ENCODE measurements around the gene ARX. TPM values are rescaled to one million over a fixed set of nuclear protein-coding genes. Genes with fewer than 3 reads are reported as not detected.

Gene ARX
- total RNA-seq, 1 donor from 2014 or later: not detected

DNA sequence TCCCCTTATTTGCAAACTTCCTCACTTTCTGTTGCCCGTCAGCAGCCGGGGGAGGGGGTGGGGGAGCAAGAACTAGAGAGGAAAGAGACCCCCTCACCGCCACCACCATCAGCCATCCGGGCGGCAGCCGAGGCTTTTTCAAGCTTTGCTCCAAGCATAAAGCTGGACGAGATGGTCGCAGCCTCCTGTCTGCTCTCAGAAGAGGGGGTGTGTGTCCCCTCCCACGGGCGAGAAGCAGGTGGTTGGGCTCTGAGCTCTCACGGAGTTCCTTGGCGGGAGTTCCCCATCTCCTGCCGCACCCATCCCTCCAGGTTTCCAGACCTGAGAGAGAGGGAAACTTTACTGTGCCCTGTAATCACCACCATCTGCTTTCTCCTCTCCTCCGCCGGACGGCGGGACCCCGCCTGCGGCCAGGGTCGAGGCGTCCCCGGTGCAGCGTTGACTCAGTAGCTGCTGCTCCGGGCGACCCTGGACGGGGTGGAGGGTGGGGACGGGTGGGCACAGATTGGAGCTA is 4.7 kb upstream of the ARX start:
- H3K36me3 ChIP-seq (ENCODE audit: control insufficient read depth, insufficient read depth, low read length): no peaks in the 10 kb centered on the region
- DNase-seq (ENCODE audit: low read depth): no peak
- TF ChIP-seq, protein P1, sequence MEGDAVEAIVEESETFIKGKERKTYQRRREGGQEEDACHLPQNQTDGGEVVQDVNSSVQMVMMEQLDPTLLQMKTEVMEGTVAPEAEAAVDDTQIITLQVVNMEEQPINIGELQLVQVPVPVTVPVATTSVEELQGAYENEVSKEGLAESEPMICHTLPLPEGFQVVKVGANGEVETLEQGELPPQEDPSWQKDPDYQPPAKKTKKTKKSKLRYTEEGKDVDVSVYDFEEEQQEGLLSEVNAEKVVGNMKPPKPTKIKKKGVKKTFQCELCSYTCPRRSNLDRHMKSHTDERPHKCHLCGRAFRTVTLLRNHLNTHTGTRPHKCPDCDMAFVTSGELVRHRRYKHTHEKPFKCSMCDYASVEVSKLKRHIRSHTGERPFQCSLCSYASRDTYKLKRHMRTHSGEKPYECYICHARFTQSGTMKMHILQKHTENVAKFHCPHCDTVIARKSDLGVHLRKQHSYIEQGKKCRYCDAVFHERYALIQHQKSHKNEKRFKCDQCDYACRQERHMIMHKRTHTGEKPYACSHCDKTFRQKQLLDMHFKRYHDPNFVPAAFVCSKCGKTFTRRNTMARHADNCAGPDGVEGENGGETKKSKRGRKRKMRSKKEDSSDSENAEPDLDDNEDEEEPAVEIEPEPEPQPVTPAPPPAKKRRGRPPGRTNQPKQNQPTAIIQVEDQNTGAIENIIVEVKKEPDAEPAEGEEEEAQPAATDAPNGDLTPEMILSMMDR (IDR thresholded peaks at IDR 0.05; ENCODE audit: insufficient read depth, low read length, severe bottlenecking): no peak
- no peak for FAIRE-seq
- H3K4me3 ChIP-seq (ENCODE audit: low read depth, low read length): no peak overlapping the region
- H3K27me3 ChIP-seq (ENCODE audit: control insufficient read depth, insufficient read depth, low read length): peaks cover 36% of the 10 kb centered on the region

DNA sequence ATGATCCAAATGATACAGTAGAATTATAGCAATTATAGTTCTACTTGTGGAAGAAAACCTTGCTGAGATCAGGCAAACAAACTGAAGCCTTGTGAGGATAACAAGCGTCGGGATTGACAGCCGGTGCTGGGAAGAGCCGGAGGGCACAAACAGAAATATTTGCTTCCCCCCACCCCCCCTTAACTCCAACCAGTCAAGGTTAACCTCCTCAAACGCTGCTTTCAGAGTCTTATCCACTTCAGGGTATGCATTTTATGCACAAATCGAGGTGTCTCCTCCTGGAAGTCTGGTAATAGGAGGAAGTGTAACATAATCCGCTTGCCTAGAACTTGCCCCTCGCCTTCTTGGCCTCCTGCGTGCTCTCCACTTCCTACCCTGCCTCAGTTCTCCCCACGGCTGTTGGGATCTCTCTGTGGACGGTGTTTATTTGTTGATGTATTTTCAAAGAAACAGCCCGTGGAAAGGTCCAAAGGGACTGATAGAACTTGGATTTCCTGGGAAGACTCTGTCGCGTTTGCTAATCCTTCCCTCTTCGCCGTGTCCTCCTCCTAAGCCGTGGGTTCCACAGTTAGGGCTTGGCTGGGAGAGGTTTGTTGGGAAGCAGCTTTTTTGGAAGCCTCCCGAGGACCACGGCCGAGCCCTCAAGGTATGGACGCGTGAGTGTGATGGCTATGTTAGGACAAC is 4.1 kb upstream of the ARX start:
- H3K4me3 ChIP-seq (ENCODE audit: low read depth, low read length): no peak overlapping the region
- TF ChIP-seq, protein P1 (IDR thresholded peaks at IDR 0.05; ENCODE audit: insufficient read depth, low read length, severe bottlenecking): no peak
- H3K27me3 ChIP-seq (ENCODE audit: control insufficient read depth, insufficient read depth, low read length): peaks cover 38% of the 10 kb centered on the region
- no peaks in the 10 kb centered on the region for H3K36me3 ChIP-seq (ENCODE audit: control insufficient read depth, insufficient read depth, low read length)
- no peak for FAIRE-seq
- DNase-seq (ENCODE audit: low read depth): no peak

DNA sequence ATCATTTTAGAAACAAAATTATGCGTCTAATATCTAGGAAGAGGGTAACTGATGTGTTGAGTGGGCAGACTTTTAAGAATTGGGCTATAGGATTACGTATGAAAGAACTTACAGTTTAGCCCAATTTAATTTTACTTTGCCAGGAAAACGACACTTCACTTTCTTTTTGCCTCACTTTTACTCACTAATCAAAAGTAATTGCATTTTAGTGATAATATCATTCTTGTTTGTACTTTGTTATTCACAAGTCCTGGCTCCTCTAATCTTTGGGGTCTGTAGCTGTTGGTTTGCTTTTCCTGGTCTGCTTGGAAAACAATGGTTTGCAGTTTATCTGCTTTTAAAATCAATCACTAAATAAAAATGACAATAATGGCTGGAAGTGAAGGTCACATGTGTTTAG is 2.9 kb upstream of the ARX start:
- no peaks in the 10 kb centered on the region for H3K36me3 ChIP-seq (ENCODE audit: control insufficient read depth, insufficient read depth, low read length)
- FAIRE-seq: no peak
- TF ChIP-seq, protein P1 (IDR thresholded peaks at IDR 0.05; ENCODE audit: insufficient read depth, low read length, severe bottlenecking): no peak
- no peak for DNase-seq (ENCODE audit: low read depth)
- no peak overlapping the region for H3K4me3 ChIP-seq (ENCODE audit: low read depth, low read length)
- peaks cover 40% of the 10 kb centered on the region for H3K27me3 ChIP-seq (ENCODE audit: control insufficient read depth, insufficient read depth, low read length)

DNA sequence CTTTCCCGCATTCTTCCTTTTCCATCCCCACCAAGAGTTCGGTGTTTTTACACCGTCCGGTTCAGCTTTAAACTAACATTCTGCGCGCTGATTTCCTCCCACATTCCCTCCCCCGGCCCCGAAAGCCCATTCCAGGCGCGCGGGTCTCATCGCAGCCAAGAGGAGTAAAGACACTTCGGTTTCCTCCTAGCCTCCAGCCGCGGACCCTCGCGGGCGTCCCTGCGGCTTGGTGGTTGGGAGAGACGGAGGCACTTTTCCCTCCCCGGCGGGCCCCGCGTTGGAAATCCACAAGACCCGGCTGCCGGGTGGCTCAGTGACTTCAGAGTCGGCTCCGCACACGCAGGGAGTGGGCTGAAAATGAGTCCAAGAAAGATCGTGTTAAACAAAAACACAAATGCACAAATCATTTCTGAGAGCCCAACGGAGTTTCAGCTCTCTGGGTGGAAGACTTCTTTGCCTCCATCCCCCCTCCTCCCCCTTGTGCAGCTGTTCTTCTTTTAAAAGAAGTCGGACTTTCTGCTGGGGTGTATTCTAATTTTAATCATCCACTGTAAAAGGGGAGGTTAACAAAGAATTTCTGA is 2.0 kb upstream of the ARX start:
- TF ChIP-seq, protein P1 (IDR thresholded peaks at IDR 0.05; ENCODE audit: insufficient read depth, low read length, severe bottlenecking): no peak
- DNase-seq (ENCODE audit: low read depth): no peak
- H3K27me3 ChIP-seq (ENCODE audit: control insufficient read depth, insufficient read depth, low read length): peaks cover 42% of the 10 kb centered on the region
- no peak overlapping the region for H3K4me3 ChIP-seq (ENCODE audit: low read depth, low read length)
- no peak for FAIRE-seq
- H3K36me3 ChIP-seq (ENCODE audit: control insufficient read depth, insufficient read depth, low read length): no peaks in the 10 kb centered on the region

DNA sequence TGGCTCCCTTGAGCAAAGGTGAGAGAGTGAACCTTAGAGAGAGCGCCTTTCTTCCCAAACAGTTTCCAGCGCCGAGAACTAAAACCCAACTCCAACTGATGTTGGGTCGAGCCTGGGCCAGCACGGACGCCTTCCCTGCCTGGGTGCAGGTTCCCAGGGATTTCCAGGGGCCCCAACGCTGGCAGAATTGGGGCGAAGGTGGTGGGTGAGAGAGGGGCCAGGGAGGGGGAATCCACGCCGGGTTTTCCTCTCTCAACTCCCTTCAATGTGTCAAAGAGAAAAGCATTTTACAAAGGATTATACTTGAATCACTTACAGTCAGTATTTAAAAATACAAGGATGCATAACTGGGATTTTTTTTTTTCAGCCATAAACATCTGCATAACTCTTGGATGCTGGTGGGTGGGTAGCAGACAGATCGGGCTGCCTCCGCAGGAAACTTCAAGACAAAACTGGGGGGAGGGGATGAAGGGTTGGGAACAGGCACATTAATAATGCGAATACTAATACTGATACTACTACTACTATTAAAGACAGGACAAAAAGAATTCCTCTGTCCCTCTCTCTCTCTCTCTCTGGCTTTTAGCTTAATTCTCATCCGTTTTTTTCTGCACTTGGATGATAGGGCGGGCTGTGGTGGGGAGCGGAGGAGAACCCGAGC is 1.3 kb upstream of the ARX start:
- TF ChIP-seq, protein P1 (IDR thresholded peaks at IDR 0.05; ENCODE audit: insufficient read depth, low read length, severe bottlenecking): no peak
- Histone ChIP-seq H3K27me3 (ENCODE audit: control insufficient read depth, insufficient read depth, low read length) (peaks cover 39% of the 10 kb centered on the region), H3K4me3 (ENCODE audit: low read depth, low read length) (no peak overlapping the region), H3K36me3 (ENCODE audit: control insufficient read depth, insufficient read depth, low read length) (no peaks in the 10 kb centered on the region)
- FAIRE-seq (no peak), DNase-seq (ENCODE audit: low read depth) (no peak)

All from bronchial epithelial cell (primary cell).